K562 (cell line): ENCODE results near the gene SLCO3A1. TPM values are rescaled to one million over a fixed set of nuclear protein-coding genes. Genes with fewer than 3 reads are reported as not detected.

Experiments
- ATAC-seq: fragments of 200-7000 bp; cut with Tn5 transposase; 3 replicates; pipeline ENCODE4 v1.9.1; 2020; ENCODE audit warnings: moderate library complexity
- BruUV-seq: library from RNA; stranded (reverse); fragments of 400-500 nt; replicated peaks from 2 replicates; lab custom pipeline; 2021; lab: Mats Ljungman, UMichigan
- CTCF ChIA-PET: fragments of 300-600 bp; formaldehyde crosslinking; extraction: SDS; loops from one replicate; lab custom pipeline; 2021; ENCODE audit warnings: low intra/inter-chr PET ratio; lab: Yijun Ruan, JAX
- POLR2A ChIA-PET: fragments of 300-600, 350-650 bp; sonication (Branson Sonifier 250); formaldehyde crosslinking; extraction: SDS; loops from one replicate; lab custom pipeline; 2021; ENCODE audit warnings: antibody characterized with exemption, inconsistent platforms; lab: Yijun Ruan, JAX
- DNase-seq, 4 experiments: peaks; one replicate each; pipeline versions ENCODE4 v3.0.0 to v3.0.0-alpha.2; 2011 to 2018; ENCODE audit warnings: low spot score in 3 of 4, mixed read lengths in 3 of 4; ENCODE audit errors: extremely low read depth in 1 of 4
- FAIRE-seq: peaks from 2 replicates; lab custom pipeline; 2011; peaks lifted over from hg19 to GRCh38; lab: Jason Lieb, UNC
- H2AFZ ChIP-seq: 2 replicates; pipeline ENCODE4 v1.6.0; 2011; ENCODE audit warnings: low read depth, low read length, control low read depth, inconsistent platforms
- H3K27ac ChIP-seq: fragments of 200-600 bp; 3 replicates; pipeline ENCODE4 v1.8.0; 2011; ENCODE audit warnings: low read depth, mild to moderate bottlenecking, control low read depth, inconsistent platforms, low read length, moderate library complexity, mixed read lengths; ENCODE audit errors: extremely low read depth
- H3K27me3 ChIP-seq, 2 experiments: fragments of 300-600 bp in 1 of 2; 2 replicates in 1 of 2; 3 replicates in 1 of 2; pipeline versions ENCODE4 v1.6.0 to v1.8.0; 2011; ENCODE audit warnings: inconsistent platforms in 2 of 2, low read length in 2 of 2, mild to moderate bottlenecking in 1 of 2, mixed read lengths in 1 of 2, moderate library complexity in 1 of 2; ENCODE audit not compliant: control insufficient read depth in 2 of 2, insufficient read depth in 2 of 2
- H3K36me3 ChIP-seq: fragments of 300-600 bp; 3 replicates; pipeline ENCODE4 v1.8.0; 2011; ENCODE audit warnings: mild to moderate bottlenecking, low read length, inconsistent platforms; ENCODE audit not compliant: control insufficient read depth, insufficient read depth
- H3K4me1 ChIP-seq, 2 experiments: fragments of 200-600 bp in 1 of 2; replicated peaks in 1 of 2; 2 replicates in 1 of 2; 3 replicates in 1 of 2; pipeline versions ENCODE4 v1.5.1 to v1.8.0; 2011; ENCODE audit warnings: inconsistent platforms in 2 of 2, low read length in 2 of 2, mild to moderate bottlenecking in 1 of 2, mixed read lengths in 1 of 2, moderate library complexity in 1 of 2; ENCODE audit not compliant: control insufficient read depth in 2 of 2, insufficient read depth in 2 of 2
- H3K4me2 ChIP-seq: 2 replicates; pipeline ENCODE4 v1.6.1; 2011; ENCODE audit warnings: low read length, control low read depth, inconsistent platforms, mixed read lengths; ENCODE audit not compliant: insufficient read depth
- H3K4me3 ChIP-seq: fragments of 200-600 bp; sonication (generic), shearing (Covaris generic); 2 replicates; pipeline ENCODE4 v1.5.1; 2016; ENCODE audit warnings: control low read depth, inconsistent platforms
- H3K79me2 ChIP-seq: fragments of 200-600 bp; 3 replicates; pipeline ENCODE4 v1.8.0; 2011; ENCODE audit warnings: low read length, inconsistent platforms; ENCODE audit not compliant: control insufficient read depth, insufficient read depth
- H3K9ac ChIP-seq, 2 experiments: 2 replicates each; pipeline versions ENCODE4 v1.6.0 to v1.6.1; 2011; ENCODE audit warnings: low read depth in 2 of 2, low read length in 2 of 2, control low read depth in 1 of 2, inconsistent platforms in 1 of 2, mild to moderate bottlenecking in 1 of 2, mixed read lengths in 1 of 2; ENCODE audit not compliant: insufficient read depth in 1 of 2
- H3K9me1 ChIP-seq: one replicate; pipeline ENCODE4 v1.6.0; 2011; ENCODE audit warnings: inconsistent platforms, mild to moderate bottlenecking, low read length, moderate library complexity; ENCODE audit not compliant: control insufficient read depth, insufficient read depth
- H3K9me3 ChIP-seq: replicated peaks from 2 replicates; pipeline ENCODE4 v1.5.1; 2011; ENCODE audit warnings: low read depth, low read length, inconsistent platforms; ENCODE audit not compliant: control insufficient read depth, insufficient read depth
- H4K20me1 ChIP-seq: replicated peaks from 2 replicates; pipeline ENCODE4 v1.6.1; 2011; ENCODE audit warnings: low read length, inconsistent platforms, mixed read lengths; ENCODE audit not compliant: control insufficient read depth, insufficient read depth
- ARID4B ChIP-seq: sonication (generic); formaldehyde crosslinking; IDR thresholded peaks from 2 replicates; pipeline ENCODE4 v1.8.0; 2022; ENCODE audit warnings: mild to moderate bottlenecking, missing genetic modification reagents
- CAMTA2 ChIP-seq: fragments of 250-450 bp; sonication (Bioruptor Pico); conservative IDR thresholded peaks from 2 replicates; pipeline ENCODE4 v1.5.1; 2022
- FOSL1 ChIP-seq: fragments of 200-800 bp; sonication (Bioruptor generic); conservative IDR thresholded peaks from 2 replicates; pipeline ENCODE4 v1.6.1; 2016; ENCODE audit warnings: missing genetic modification characterization, missing compliant biosample characterization
- RBM17 ChIP-seq: fragments of 200-400 bp; formaldehyde crosslinking; IDR thresholded peaks from 2 replicates; pipeline ENCODE4 v1.6.1; 2017; ENCODE audit warnings: low read depth, mild to moderate bottlenecking, low read length, borderline replicate concordance
- SAFB ChIP-seq: fragments of 200-400 bp; formaldehyde crosslinking; IDR thresholded peaks from 2 replicates; pipeline ENCODE4 v1.6.1; 2017; ENCODE audit warnings: low read depth, low read length, borderline replicate concordance
- SRF ChIP-seq, 2 experiments: fragments of 250-450, 450-650 bp in 1 of 2; sonication (Bioruptor Pico) in 1 of 2; sonication (generic) in 1 of 2; formaldehyde crosslinking; IDR thresholded peaks; 2 replicates each; pipeline versions ENCODE4 v1.5.0 to v1.5.1; 2020 to 2022; ENCODE audit warnings: mild to moderate bottlenecking in 1 of 2, missing genetic modification reagents in 1 of 2
- TAL1 ChIP-seq: fragments of 450-650 bp; IDR thresholded peaks from 2 replicates; pipeline ENCODE4 v1.6.1; 2016; ENCODE audit warnings: mild to moderate bottlenecking
- ZC3H4 ChIP-seq: sonication (generic); formaldehyde crosslinking; IDR thresholded peaks from 2 replicates; pipeline ENCODE4 v1.9.0; 2021; ENCODE audit warnings: missing genetic modification reagents, borderline replicate concordance
- ZFP91 ChIP-seq: sonication (generic); formaldehyde crosslinking; IDR thresholded peaks from 2 replicates; pipeline ENCODE4 v1.8.0; 2022; ENCODE audit warnings: mild to moderate bottlenecking, missing genetic modification reagents
- ZNF324 ChIP-seq: fragments of 250-450 bp; sonication (Bioruptor Pico); IDR thresholded peaks from 2 replicates; pipeline ENCODE4 v1.4.0; 2020; ENCODE audit warnings: mild to moderate bottlenecking
- ZNF444 ChIP-seq: fragments of 250-450 bp; sonication (Bioruptor Pico); IDR thresholded peaks from 2 replicates; pipeline ENCODE4 v1.4.0; 2020; ENCODE audit warnings: mild to moderate bottlenecking, moderate library complexity
- ZNF583 ChIP-seq: fragments of 250-450 bp; sonication (Bioruptor Pico); IDR thresholded peaks from 2 replicates; pipeline ENCODE4 v1.4.0; 2020
- WGBS: fragments of 100-300 bp; shearing (Covaris generic); methylation state at CpG from one replicate; pipeline ENCODE4 v1.1.6; 2016; ENCODE audit warnings: low coverage, mixed read lengths; ENCODE audit not compliant: insufficient coverage; ENCODE audit errors: missing lambda C conversion rate; 5-methylcytosine and 5-hydroxymethylcytosine counted together
- in situ Hi-C: fragments of 300-500 bp; cut with MboI; formaldehyde crosslinking; loops from 4 replicates; pipeline ENCODE4 v1.15.0; 2018; ENCODE audit warnings: inconsistent platforms, mixed read lengths
- intact Hi-C: fragments of 100-400 bp; cut with micrococcal nuclease; formaldehyde crosslinking; loops from 2 replicates; pipeline ENCODE4 v1.14.2; 2022
- polyA plus RNA-seq, 8 experiments: library from polyadenylated mRNA; depleted of rRNA in 4 of 8; stranded (reverse) in 5 of 8; unstranded in 3 of 8; fragments of >200 nt; fragmentation: Nextera tagmentation in 2 of 8; fragmentation: Illumina TruSeq in 1 of 8; extraction: Ambion mirVana in 2 of 8; extraction: Trizol in 1 of 8; gene quantifications; 2 replicates each; pipeline versions ENCODE4 v1.2.1 to v1.2.3, GENCODE V29; 2011 to 2014; ENCODE audit warnings: inconsistent platforms in 1 of 8, missing spikeins in 1 of 8
- total RNA-seq, 7 experiments: library from RNA; depleted of rRNA in 6 of 7; stranded (reverse); fragments of >200 nt in 6 of 7; fragmentation: Illumina TruSeq in 2 of 7; extraction: Trizol in 2 of 7; gene quantifications; 2 replicates each; pipeline versions ENCODE4 v1.2.1 to v1.2.3, GENCODE V29; 2011 to 2021; ENCODE audit warnings: low replicate concordance in 1 of 7

SLCO3A1 gene
- total and polyA plus RNA-seq, 9 of the 15 experiments (the other 6 are each of a cell fraction or from before 2014, with no cell fraction given): 0.01 to 0.84 (median 0.06) TPM; not detected in 3

- no peak overlapping the region for H3K27ac ChIP-seq
- H4K20me1 ChIP-seq: no peaks in the 10 kb centered on the region
- FAIRE-seq (no peak), DNase-seq (no peak), ATAC-seq (no peak)
- no peaks in the 10 kb centered on the region for H3K4me1 ChIP-seq
- in situ Hi-C loops (no loop called here), intact Hi-C loops (no loop called here)
- BruUV-seq: no TSS peak
- WGBS: 3% methylated on average over 3 of the region's 3 CpGs
- H3K9ac ChIP-seq: no peak overlapping the region
- no peak overlapping the region for H3K4me2 ChIP-seq
- H3K4me3 ChIP-seq: no peak overlapping the region
- no peaks in the 10 kb centered on the region for H3K9me1 ChIP-seq
- no peaks in the 10 kb centered on the region for H3K79me2 ChIP-seq
- H2AFZ ChIP-seq: no peak overlapping the region
- H3K27me3 ChIP-seq: no peaks in the 10 kb centered on the region; a peak in 1 of 5 replicates
- H3K36me3 ChIP-seq: no peaks in the 10 kb centered on the region
- TF ChIP-seq RBM17: no peak
- no peak for TF ChIP-seq ZNF444 (CRISPR knock-in tag)
- TF ChIP-seq SAFB: no peak
- no peak for TF ChIP-seq ZC3H4 (CRISPR knock-in tag)
- TF ChIP-seq ARID4B (CRISPR knock-in tag): no peak
- no peak for TF ChIP-seq ZNF324 (CRISPR knock-in tag)
- TF ChIP-seq CAMTA2 (CRISPR knock-in tag): no peak
- no peak for TF ChIP-seq TAL1
- no peak for TF ChIP-seq ZFP91
- TF ChIP-seq FOSL1 (tag): no peak
- no peak for TF ChIP-seq ZNF583 (CRISPR knock-in tag)
- TF ChIP-seq SRF (CRISPR knock-in tag; IDR thresholded peaks at IDR 0.05): no peak
- no peaks in the 10 kb centered on the region for H3K9me3 ChIP-seq
- CTCF ChIA-PET: no interaction called here
- POLR2A ChIA-PET: no interaction called here
Measured at GRCh38 chr15:92118936-92119325, 265.4 kb downstream of the SLCO3A1 start.
